Amniotic epithelial cell (primary cell): ENCODE results near the gene TRAK1.
A peak's percentile ranks its signal among the peaks of the same experiment; 100 is the strongest.

Source experiments
- DNase-seq: peaks from one replicate; pipeline ENCODE4 v3.0.0-alpha.2; 2010; ENCODE audit warnings: low read depth

TRAK1 gene

DNA sequence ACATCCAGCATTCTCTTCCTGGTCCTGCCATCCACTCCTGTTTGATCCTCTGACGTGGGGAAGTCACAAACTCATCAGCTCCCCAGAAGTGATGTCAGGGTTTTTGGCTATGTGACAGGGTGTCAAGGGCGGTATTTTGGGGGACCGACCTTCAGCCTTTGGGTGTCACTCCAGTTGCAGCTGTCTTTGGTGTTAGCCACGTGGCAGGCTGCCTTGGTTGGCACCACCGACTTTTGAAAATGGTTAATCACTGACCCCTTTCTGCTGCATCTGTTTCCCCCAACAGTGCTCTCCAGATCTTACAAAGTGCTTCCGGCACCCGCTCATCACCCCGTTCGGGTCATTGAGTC lies 86.6 kb downstream of the TRAK1 start:
- no peak for DNase-seq

- peak; percentile 83 for DNase-seq
Measured at GRCh38 chr3:42179110-42179725, 88.1 kb downstream of the TRAK1 start.

DNA sequence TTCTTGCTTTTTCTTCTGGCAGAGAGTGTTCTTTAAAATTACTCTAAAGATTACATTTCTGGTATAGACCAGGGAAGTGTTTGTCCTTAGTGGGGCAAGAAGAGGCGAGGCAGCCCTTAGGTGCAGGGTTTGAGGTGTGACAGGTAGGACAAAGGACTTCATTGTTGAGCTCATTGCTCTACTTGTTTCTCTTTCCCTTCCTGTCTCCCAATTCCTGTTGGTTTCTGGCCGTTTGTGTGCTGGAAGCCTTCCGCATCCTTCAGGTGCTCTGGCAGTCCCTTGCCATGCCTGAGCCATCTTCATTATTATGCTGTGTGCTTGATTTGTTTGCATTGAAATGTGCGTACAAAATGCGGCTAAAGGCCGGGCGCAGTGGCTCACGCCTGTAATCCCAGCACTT lies 89.7 kb downstream of the TRAK1 start:
- no peak for DNase-seq

DNA sequence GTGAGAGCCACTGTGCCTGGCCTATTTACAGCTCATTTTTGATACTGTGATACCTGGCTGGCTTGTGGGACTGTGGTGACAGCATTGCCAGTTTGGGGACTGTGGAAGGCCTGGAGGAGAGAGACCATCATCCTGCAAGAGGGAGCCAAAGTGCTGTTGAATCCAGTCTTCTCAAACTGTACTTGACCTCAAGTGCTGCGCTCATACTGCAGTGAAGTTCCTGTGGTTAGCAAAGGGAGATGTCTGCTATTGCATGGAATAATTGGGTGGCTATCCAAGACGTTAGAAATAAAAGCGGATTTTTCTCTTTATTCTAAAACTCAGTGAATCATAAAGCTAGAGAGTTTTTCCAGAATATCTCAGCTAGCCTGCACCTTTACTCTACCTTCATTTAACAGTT lies 91.4 kb downstream of the TRAK1 start:
- DNase-seq: no peak

DNA sequence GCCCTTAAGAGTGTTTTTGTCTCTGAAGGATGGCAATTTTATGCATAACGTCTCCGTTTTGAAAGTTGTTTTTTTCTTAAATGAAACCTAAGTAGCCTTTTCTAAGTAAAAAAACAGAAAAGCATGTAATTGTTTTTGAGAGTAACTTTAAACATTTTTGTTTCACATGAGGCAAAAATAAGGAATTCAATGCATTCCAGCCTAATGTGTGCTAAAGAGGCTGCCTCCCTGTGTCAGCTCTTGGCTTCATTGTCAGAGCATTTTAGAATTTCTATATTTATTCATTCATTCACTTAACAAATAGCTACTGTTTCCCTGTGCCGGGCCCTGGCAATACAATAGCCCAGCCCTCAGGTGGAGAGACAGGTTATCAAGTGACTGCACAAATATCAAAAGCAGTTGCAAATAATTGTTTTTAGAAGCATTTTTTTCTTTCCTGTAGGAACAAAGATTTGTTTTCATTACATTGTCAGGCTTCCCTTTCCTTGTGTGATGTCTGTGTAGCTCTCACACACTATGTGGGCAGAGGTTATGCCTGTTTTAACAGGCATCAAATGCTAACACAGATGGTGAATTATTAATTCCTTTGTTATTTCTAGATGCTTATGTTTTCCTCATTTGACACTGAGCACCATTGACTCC lies 93.0 kb downstream of the TRAK1 start:
- DNase-seq: no peak

- no peak for DNase-seq
Measured at GRCh38 chr3:42184651-42185443, 93.7 kb downstream of the TRAK1 start.

- no peak for DNase-seq
Measured at GRCh38 chr3:42187936-42188335, 96.8 kb downstream of the TRAK1 start.

DNA sequence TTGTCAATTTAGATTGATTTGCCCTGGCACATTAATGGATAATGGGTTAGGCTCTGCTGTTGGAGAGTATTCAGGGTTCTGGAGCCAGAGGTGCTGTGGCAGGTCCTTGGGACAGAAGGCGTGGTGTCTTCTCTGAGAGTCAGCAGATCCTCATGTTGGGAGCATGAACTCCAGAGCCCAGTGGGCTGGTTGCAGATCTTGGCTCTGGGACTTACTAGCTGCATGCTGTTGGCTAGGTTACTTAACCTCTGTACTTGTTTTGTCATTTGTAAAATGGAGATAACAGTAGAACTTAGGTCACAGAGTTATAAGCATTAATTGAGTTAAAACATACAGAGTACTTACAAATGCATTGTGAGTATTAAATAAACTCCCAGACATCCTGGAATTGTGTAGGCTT lies 97.2 kb downstream of the TRAK1 start:
- no peak for DNase-seq

DNA sequence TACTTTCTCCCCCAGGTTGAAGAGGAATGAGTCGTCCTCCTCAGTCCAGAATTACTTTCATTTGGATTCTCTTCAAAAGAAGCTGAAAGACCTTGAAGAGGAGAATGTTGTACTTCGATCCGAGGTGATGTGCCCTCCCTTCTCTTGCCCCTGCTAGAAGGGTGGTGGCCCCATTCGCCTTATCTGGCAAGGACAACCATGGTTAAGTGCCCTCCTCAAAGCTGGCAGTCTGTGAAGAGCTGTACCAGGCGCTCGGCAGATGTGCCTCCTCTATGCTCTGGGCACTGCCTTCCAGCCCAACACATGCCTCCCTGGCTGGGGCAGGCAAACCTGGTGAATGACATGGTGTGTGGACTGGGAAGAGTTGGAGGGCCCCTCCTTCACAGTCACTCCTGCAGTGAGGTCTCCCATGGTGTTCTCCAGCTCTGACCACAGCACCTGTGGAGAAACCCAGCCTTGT lies 97.9 kb downstream of the TRAK1 start:
- DNase-seq: no peak

DNA sequence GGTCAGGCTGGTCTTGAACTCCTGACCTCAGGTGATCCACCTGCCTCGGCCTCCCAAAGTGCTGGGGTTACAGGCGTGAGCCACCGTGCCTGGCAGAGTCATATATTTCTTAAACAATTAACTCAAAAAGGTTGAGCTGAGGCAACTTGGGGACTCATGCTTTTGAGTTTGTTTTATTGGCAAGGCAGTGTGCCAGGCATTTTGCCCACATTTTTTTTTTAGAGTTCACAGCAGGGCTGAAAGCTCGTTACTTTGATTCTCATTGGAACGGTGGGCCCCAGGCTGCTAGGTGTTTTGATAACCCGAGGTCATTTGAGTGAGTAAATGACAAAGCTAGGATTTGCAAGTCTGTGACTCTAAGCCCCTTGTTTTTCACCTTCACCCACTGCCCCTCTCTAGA lies 98.6 kb downstream of the TRAK1 start:
- DNase-seq: no peak

DNA sequence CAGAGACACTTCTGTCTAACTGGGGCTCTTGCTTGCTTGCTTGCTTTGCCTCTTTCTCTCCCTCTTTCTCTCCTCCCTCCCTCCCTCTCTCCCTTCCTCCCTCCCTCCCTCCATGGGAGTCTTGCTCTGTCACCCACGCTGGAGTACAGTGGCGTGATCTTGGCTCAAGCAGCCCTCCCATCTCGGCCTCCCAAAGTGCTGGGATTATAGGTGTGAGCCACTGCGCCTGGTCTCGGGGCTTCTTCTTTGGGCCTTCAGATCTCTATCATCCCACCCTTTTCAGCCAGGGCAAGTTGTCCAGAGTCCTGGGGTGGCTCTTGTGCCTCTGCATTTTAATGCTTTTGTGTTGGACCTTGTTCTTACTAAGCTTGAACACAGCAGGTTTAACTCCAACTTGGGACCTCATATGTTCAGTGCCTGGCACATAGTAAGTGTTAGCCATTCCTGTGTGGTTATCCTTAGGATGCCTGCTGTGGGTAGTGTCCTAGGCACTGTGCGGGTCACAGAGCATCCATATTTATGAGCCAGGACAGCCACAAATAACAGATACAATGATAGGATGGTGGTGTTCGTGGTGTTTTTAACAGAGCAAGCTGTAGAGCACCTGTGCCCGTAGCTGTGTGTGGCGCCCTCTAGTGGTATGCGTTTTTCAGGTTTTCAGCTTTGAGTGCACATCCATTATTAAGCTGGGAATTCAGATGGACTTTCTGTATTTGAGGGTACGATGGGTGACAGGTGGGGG lies 99.7 kb downstream of the TRAK1 start:
- DNase-seq: peak; percentile 38

GRCh38 chr3:42191443-42191747 lies 100.2 kb downstream of the TRAK1 start:
- no peak for DNase-seq

- no peak for DNase-seq
Measured at GRCh38 chr3:42192334-42193200, 101.4 kb downstream of the TRAK1 start.

- DNase-seq: no peak
Measured at GRCh38 chr3:42194943-42195510, 103.9 kb downstream of the TRAK1 start.

DNA sequence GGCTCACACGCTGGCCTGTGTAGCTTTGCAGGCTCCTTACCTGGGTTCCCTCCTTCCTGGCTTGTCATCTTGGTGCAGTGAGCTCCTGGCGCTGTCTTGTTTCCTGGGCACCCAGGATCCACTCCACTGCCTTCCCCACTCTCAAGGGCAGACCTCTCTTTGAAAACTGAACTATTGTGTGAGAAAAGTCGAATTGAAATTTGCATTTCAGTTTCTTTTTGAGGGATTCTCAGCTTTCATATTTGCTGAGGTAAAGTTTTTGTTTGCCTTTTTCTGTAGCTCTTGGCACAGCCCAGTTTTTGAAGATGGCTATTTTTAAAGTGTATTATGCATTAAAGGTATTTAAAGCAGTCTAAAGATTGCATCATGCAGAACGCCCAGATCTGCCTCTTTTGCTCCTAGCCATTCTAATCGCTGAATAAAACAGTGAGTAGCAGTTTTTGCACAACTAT lies 104.7 kb downstream of the TRAK1 start:
- DNase-seq: peak; percentile 23

GRCh38 chr3:42198709-42199108 lies 107.6 kb downstream of the TRAK1 start:
- DNase-seq: no peak

GRCh38 chr3:42202217-42202865 lies 111.2 kb downstream of the TRAK1 start:
- no peak for DNase-seq

DNA sequence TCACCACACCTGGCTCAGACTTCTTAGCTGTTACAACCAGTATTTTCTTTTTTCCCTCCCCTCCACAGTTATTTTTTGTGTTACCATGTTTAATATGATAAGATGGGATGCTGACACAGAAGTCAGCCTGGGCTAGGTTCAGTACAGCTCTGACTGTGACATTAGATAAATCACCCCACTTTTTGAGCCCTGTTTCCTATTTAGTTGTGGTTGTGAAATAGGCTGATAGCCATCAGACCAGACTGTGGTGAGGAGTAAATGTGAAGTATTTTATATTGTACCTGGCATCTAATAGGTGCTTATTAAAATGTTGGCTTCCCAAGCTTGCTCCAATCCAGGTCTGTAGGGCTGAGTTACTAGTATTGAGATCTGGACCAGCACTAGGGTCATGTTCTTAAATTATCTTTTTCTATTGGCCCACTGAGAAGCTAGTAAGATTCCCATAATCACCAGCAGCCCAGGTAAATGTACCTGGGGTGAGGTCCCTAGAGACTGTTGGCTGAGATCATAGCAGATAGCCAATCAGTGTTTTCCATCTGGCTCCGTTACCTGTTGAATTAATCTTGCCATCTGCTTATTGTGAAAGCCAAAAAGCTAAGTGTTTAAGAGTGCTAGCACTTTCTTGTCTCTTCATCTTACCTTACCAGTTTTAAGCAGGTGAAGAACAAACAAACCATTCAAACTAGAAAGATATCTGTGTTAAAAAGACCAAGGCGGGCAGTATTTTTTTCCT lies 113.9 kb downstream of the TRAK1 start:
- peak; percentile 22 for DNase-seq

DNA sequence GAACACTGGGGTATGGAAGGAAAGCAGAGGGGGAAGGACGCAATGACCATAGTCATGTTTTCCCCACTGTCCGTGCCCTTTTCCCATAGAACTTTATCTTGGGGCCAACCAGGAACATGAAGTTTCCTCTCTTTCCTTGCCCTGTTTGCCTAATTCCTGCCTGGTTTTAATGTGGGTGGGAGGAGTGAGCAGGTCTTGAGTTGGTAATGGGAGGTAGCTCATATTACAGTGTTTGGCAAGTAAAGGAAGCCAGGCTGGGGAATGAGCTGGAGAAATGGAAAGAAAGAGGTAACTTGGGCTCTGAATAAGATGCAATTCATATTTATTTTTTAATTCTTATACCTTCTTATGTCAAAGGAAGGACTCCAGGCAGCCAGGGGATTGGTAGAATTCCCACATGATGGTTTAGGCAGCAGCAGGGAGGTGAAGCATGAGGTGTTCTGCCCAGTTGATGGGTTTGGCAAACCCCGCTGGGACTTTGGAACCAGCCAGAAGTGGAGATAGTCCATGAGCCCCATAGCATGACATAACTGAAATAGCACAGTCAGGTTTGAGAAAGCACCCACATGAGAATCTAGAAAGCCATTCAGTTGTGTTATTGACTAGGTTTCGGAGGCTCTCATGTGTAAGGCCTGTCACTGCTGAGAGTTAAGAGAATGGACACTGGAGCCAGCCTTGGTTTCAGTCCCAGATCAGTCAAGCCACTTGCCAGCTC lies 114.8 kb downstream of the TRAK1 start:
- no peak for DNase-seq

GRCh38 chr3:42209917-42210316 lies 118.8 kb downstream of the TRAK1 start:
- no peak for DNase-seq
